ENCODE measurements around the gene PGAP1. TPM values are rescaled to one million over a fixed set of nuclear protein-coding genes. Genes with fewer than 3 reads are reported as not detected.

Gene PGAP1
- total RNA-seq, 1 experiment from 2014 or later, result 7.1 TPM

- TF ChIP-seq REST (IDR thresholded peaks at IDR 0.05; ENCODE audit: low read depth) (no peak), SP1 (IDR thresholded peaks at IDR 0.05; ENCODE audit: low read depth) (no peak)
Measured at GRCh38 chr2:196823750-196824522, 102.6 kb downstream of the PGAP1 start (continued).

- H3K9ac ChIP-seq (ENCODE audit: low read length), result no peak overlapping the region
- no peak for DNase-seq (ENCODE audit: low read depth, low spot score)
- H4K20me1 ChIP-seq (ENCODE audit: insufficient read depth), result no peaks in the 10 kb centered on the region
- intact Hi-C loops (cut with micrococcal nuclease), result no loop called here
- H3K4me3 ChIP-seq (replicated peaks in 1 of 2; ENCODE audit: low read depth in 1 of 2, low read length in 2 of 2), result no peak overlapping the region
- no peak overlapping the region for H2AFZ ChIP-seq (ENCODE audit: low read depth, low read length, poor library complexity, severe bottlenecking)
- POLR2A ChIA-PET, result no interaction called here
- H3K27ac ChIP-seq (ENCODE audit: low read depth, low read length), result no peak overlapping the region
- no peak for ATAC-seq
- CTCF ChIA-PET, result no interaction called here
- no peaks in the 10 kb centered on the region for H3K27me3 ChIP-seq (ENCODE audit: insufficient read depth, low read length)
- no peaks in the 10 kb centered on the region for H3K9me2 ChIP-seq (ENCODE audit: insufficient read depth)
- H3K9me3 ChIP-seq (ENCODE audit: control insufficient read depth in 1 of 2, insufficient read depth in 1 of 2, low read depth in 1 of 2, low read length in 2 of 2), result no peaks in the 10 kb centered on the region
- TF ChIP-seq JUND (IDR thresholded peaks at IDR 0.05) (no peak), CEBPB (IDR thresholded peaks at IDR 0.05; ENCODE audit: low read depth) (no peak), YY1 (IDR thresholded peaks at IDR 0.05; ENCODE audit: extremely low read depth, insufficient replicate concordance, low read depth, low read length) (no peak), ZNF274 (IDR thresholded peaks at IDR 0.05; ENCODE audit: low read depth, low read length) (no peak), POLR2AphosphoS5 (IDR thresholded peaks at IDR 0.05; ENCODE audit: low read depth, low read length) (no peak), CTCF (IDR thresholded peaks at IDR 0.05 in 2 of 3, conservative IDR thresholded peaks at IDR 0.05 in 1 of 3; ENCODE audit: borderline replicate concordance in 1 of 3, insufficient read depth in 1 of 3, low read depth in 2 of 3, low read length in 2 of 3) (no peak), EGR1 (IDR thresholded peaks at IDR 0.05; ENCODE audit: low read depth) (no peak), CBX3 (IDR thresholded peaks at IDR 0.05; ENCODE audit: low read depth) (no peak), MAX (IDR thresholded peaks at IDR 0.05) (no peak), ELF1 (IDR thresholded peaks at IDR 0.05; ENCODE audit: borderline replicate concordance, low read depth) (no peak), EZH2 (IDR thresholded peaks at IDR 0.05) (no peak), TCF7L2 (IDR thresholded peaks at IDR 0.05; ENCODE audit: borderline replicate concordance, extremely low read depth, insufficient read depth, insufficient read length) (no peak), ZFX (IDR thresholded peaks at IDR 0.05) (no peak), ATF3 (IDR thresholded peaks at IDR 0.05) (no peak), SRF (IDR thresholded peaks at IDR 0.05; ENCODE audit: low read depth) (no peak), RAD21 (IDR thresholded peaks at IDR 0.05; ENCODE audit: low read depth) (no peak)
- peaks cover 0 to 8% of the 10 kb centered on the region in 2 experiments; a peak in 2 of 4 replicates for H3K4me1 ChIP-seq (ENCODE audit: control insufficient read depth in 1 of 2, insufficient read depth in 2 of 2, low read length in 2 of 2)
- H3K4me2 ChIP-seq (ENCODE audit: low read length), result no peak overlapping the region
- H3K79me2 ChIP-seq (ENCODE audit: insufficient read depth, low read length), result no peaks in the 10 kb centered on the region
- BruUV-seq (replicated peaks), result no TSS peak
- RAD21 ChIA-PET (ENCODE audit: low non-redundant PET in 1 of 2, low total read pairs in 2 of 2, uncharacterized antibody in 2 of 2, unreplicated experiment in 2 of 2), result no interaction called here
- H3K36me3 ChIP-seq (ENCODE audit: control insufficient read depth in 1 of 2, insufficient read depth in 2 of 2, low read length in 2 of 2), result no peaks in the 10 kb centered on the region
Measured at GRCh38 chr2:196821195-196821594, 105.3 kb downstream of the PGAP1 start.
